Omental fat pad (tissue), 4 donors: ENCODE data around the gene DNAJC25. TPM values are rescaled to one million over a fixed set of nuclear protein-coding genes. Genes with fewer than 3 reads are reported as not detected.

ENCODE experiments used
- ATAC-seq: fragments of 150-250 bp; one replicate; pipeline ENCODE4 v1.9.1; 2016; ENCODE audit warnings: mild to moderate bottlenecking, moderate library complexity; ENCODE audit not compliant: low FRiP score
- DNase-seq: peaks from one replicate; pipeline ENCODE4 v3.0.0-alpha.2; 2019; ENCODE audit warnings: low spot score
- CTCF ChIP-seq, 3 donors: fragments of 450-650 bp; IDR thresholded peaks; one replicate each; pipeline ENCODE4 v1.5.1; 2016 to 2017; ENCODE audit warnings: antibody characterized with exemption in 3 of 3, mild to moderate bottlenecking in 3 of 3, moderate library complexity in 2 of 3
- total RNA-seq, 4 donors: library from RNA; depleted of rRNA; stranded (reverse); fragments of >200 nt; gene quantifications; one replicate each; pipeline ENCODE4 v1.1.0, GENCODE V29; 2016

DNAJC25 gene
- total RNA-seq, 4 donors from 2014 or later, result 10.4 to 15.1 (median 14.0) TPM

- TF ChIP-seq CTCF (IDR thresholded peaks at IDR 0.05), result no peak
- no peak for ATAC-seq
- no peak for DNase-seq
Observed at GRCh38 chr9:111679199-111679598, 48.1 kb downstream of the DNAJC25 start.

GRCh38 chr9:111683392-111683791, 52.3 kb downstream of the DNAJC25 start:
- ATAC-seq, result no peak

GRCh38 chr9:111691672-111692329, 60.7 kb downstream of the DNAJC25 start:
- no peak for DNase-seq
- ATAC-seq, result no peak
- no peak for TF ChIP-seq CTCF (IDR thresholded peaks at IDR 0.05)

More at GRCh38 chr9:111683392-111683791, 52.3 kb downstream of the DNAJC25 start:
- DNase-seq, result no peak
- no peak for TF ChIP-seq CTCF (IDR thresholded peaks at IDR 0.05)

GRCh38 chr9:111696796-111697195, 65.7 kb downstream of the DNAJC25 start:
- ATAC-seq, result no peak
- TF ChIP-seq CTCF (IDR thresholded peaks at IDR 0.05), result no peak
- DNase-seq, result no peak

- no peak for TF ChIP-seq CTCF (IDR thresholded peaks at IDR 0.05)
- DNase-seq, result no peak
- ATAC-seq, result no peak
Observed at GRCh38 chr9:111700776-111701175, 69.6 kb downstream of the DNAJC25 start.

Other genes with a start within 250 kb of the DNAJC25 start
- gene ECPAS, start 147.0 kb upstream of the DNAJC25 start, total RNA-seq, result 100 to 1,000 TPM in 3 of 4 donors, 10 to 100 TPM in 1; 92.8 to 153 (median 113) TPM
- gene ZNF483, start 106.2 kb upstream of the DNAJC25 start, total RNA-seq, result 10 to 100 TPM in 1 of 4 donors, 1 to 10 TPM in 3; 2.8 to 11.9 (median 3.7) TPM
- gene PTGR1, start 31.7 kb upstream of the DNAJC25 start, total RNA-seq, result 10 to 100 TPM; 28.0 to 63.8 (median 46.4) TPM
- gene GNG10, start 30.3 kb downstream of the DNAJC25 start, total RNA-seq, result 100 to 1,000 TPM in 3 of 4 donors, 10 to 100 TPM in 1; 98.4 to 120 (median 104) TPM
- gene SHOC1, start 163.6 kb downstream of the DNAJC25 start, total RNA-seq, result not detected